Smooth muscle cell (in vitro differentiated cells): Measurements from ENCODE around the gene KCNQ1. TPM values are rescaled to one million over a fixed set of nuclear protein-coding genes. Genes with fewer than 3 reads are reported as not detected.

ENCODE experiments used
- DNase-seq: peaks from one replicate; lab custom pipeline; 2025; ENCODE audit not compliant: unreplicated experiment; lab: John Stamatoyannopoulos, UW
- H2AFZ ChIP-seq: fragments of 200-600 bp; sonication (generic); 2 replicates; pipeline ENCODE4 v1.6.0; 2016; ENCODE audit warnings: antibody characterized with exemption, low read depth, mild to moderate bottlenecking
- H3F3A ChIP-seq: fragments of 200-600 bp; sonication (generic); 2 replicates; pipeline ENCODE4 v1.6.0; 2017; ENCODE audit warnings: antibody characterized with exemption, low read depth
- H3K27ac ChIP-seq: fragments of 200-600 bp; sonication (generic); 2 replicates; pipeline ENCODE4 v1.5.1; 2016; ENCODE audit warnings: low read depth, mild to moderate bottlenecking
- H3K27me3 ChIP-seq: fragments of 200-600 bp; sonication (generic); 2 replicates; pipeline ENCODE4 v1.6.1; 2016; ENCODE audit warnings: low read depth, mild to moderate bottlenecking
- H3K36me3 ChIP-seq: fragments of 200-600 bp; sonication (generic); 2 replicates; pipeline ENCODE4 v1.5.1; 2016; ENCODE audit warnings: low read depth
- H3K4me1 ChIP-seq: fragments of 200-600 bp; sonication (generic); 2 replicates; pipeline ENCODE4 v1.5.1; 2016; ENCODE audit warnings: low read depth
- H3K4me2 ChIP-seq: fragments of 200-600 bp; sonication (generic); 2 replicates; pipeline ENCODE4 v1.6.0; 2016; ENCODE audit warnings: mild to moderate bottlenecking
- H3K4me3 ChIP-seq: fragments of 200-600 bp; sonication (generic); 2 replicates; pipeline ENCODE4 v1.5.1; 2016; ENCODE audit warnings: mild to moderate bottlenecking
- H3K79me2 ChIP-seq: fragments of 200-600 bp; sonication (generic); 2 replicates; pipeline ENCODE4 v1.6.0; 2016; ENCODE audit warnings: low read depth, mild to moderate bottlenecking
- H3K9ac ChIP-seq: fragments of 200-600 bp; sonication (generic); 2 replicates; pipeline ENCODE4 v1.6.0; 2016; ENCODE audit warnings: low read depth
- H3K9me3 ChIP-seq: fragments of 200-600 bp; sonication (generic); replicated peaks from 2 replicates; pipeline ENCODE4 v1.5.1; 2016; ENCODE audit warnings: low read depth
- H4K20me1 ChIP-seq: fragments of 200-600 bp; sonication (generic); 2 replicates; pipeline ENCODE4 v1.6.0; 2016; ENCODE audit warnings: low read depth
- WGBS: methylation state at CpG from one replicate; pipeline ENCODE4 v1.1.7; 2016; ENCODE audit warnings: low lambda C conversion rate; 5-methylcytosine and 5-hydroxymethylcytosine counted together
- polyA plus RNA-seq: library from polyadenylated mRNA; unstranded; fragments of >200 nt; fragmentation: Nextera tagmentation; extraction: Ambion mirVana; gene quantifications from 2 replicates; pipeline ENCODE4 v1.2.1, GENCODE V29; 2016
- total RNA-seq: library from RNA; depleted of rRNA; stranded (reverse); fragments of >200 nt; gene quantifications from 2 replicates; pipeline ENCODE4 v1.2.3, GENCODE V29; 2014
- TF ChIP-seq, protein P1 (sequence below): fragments of 200-600 bp; sonication (generic); IDR thresholded peaks from 2 replicates; pipeline ENCODE4 v1.5.1; 2017; ENCODE audit warnings: borderline replicate concordance, mild to moderate bottlenecking, antibody characterized with exemption; ENCODE audit not compliant: insufficient read depth, poor library complexity, severe bottlenecking

The KCNQ1 gene
- total and polyA plus RNA-seq, 2 experiments from 2014 or later = 1.3 to 2.3 TPM

- 90% methylated on average over 8 of the region's 8 CpGs for WGBS
- DNase-seq = no peak
- H3K4me2 ChIP-seq = no peak overlapping the region
These were observed 213.0 kb downstream of the KCNQ1 start for GRCh38 chr11:2657697-2658284.

GRCh38 chr11:2660357-2660939 is 215.6 kb downstream of the KCNQ1 start:
- Histone ChIP-seq H3K9me3 (peaks cover 22% of the 10 kb centered on the region), H3K9ac (no peak overlapping the region)

More at GRCh38 chr11:2657697-2658284, 213.0 kb downstream of the KCNQ1 start:
- no peak overlapping the region for H3K9ac ChIP-seq
- no peaks in the 10 kb centered on the region for H3K4me1 ChIP-seq
- H3K27ac ChIP-seq = no peak overlapping the region
- H3K79me2 ChIP-seq = no peaks in the 10 kb centered on the region
- H3K36me3 ChIP-seq = peaks cover 32% of the 10 kb centered on the region
- H3K9me3 ChIP-seq = peaks cover 22% of the 10 kb centered on the region
- H3K27me3 ChIP-seq = no peaks in the 10 kb centered on the region
- no peak overlapping the region for H2AFZ ChIP-seq
- H3K4me3 ChIP-seq = no peak overlapping the region
- TF ChIP-seq, protein P1, sequence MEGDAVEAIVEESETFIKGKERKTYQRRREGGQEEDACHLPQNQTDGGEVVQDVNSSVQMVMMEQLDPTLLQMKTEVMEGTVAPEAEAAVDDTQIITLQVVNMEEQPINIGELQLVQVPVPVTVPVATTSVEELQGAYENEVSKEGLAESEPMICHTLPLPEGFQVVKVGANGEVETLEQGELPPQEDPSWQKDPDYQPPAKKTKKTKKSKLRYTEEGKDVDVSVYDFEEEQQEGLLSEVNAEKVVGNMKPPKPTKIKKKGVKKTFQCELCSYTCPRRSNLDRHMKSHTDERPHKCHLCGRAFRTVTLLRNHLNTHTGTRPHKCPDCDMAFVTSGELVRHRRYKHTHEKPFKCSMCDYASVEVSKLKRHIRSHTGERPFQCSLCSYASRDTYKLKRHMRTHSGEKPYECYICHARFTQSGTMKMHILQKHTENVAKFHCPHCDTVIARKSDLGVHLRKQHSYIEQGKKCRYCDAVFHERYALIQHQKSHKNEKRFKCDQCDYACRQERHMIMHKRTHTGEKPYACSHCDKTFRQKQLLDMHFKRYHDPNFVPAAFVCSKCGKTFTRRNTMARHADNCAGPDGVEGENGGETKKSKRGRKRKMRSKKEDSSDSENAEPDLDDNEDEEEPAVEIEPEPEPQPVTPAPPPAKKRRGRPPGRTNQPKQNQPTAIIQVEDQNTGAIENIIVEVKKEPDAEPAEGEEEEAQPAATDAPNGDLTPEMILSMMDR = no peak
- H4K20me1 ChIP-seq = no peaks in the 10 kb centered on the region
- peaks cover 46% of the 10 kb centered on the region for H3F3A ChIP-seq

DNA sequence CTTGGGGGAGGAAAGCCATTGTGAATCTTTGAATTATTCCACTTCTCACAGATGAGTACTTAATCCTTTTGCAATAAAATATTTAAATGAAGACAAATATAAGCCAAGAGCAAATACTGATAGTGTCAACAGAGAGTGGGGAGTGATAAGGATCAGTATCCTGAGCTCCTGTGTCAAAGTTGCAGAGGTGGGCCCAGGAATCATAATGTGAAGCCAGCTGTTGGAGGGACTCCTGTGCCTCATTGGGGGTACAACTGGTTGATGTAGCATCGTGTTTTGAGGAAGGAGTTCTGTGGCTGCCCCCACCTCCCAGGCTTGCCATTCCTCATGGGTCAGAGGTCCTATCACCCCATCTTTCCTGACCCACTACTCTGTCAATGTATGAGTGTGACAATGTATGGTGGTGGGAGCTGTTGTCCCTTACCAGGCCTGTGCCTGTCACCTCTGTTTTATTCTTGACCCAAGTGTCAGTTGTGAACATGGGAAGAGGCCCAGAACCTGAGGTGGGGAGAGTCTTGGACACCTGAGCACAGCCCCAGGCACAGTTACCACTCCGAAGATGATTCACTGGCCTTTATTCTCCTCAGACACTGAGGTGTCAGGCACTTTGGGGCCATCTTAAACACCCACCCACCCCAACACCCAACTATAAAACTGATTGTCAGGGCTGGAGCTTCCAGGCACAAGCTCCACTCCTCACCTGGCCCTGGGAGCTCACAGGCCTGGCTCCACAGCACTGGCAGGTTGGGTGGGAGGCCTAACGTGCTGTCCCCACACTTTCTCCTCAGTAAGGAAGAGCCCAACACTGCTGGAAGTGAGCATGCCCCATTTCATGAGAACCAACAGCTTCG is 216.6 kb downstream of the KCNQ1 start:
- DNase-seq = no peak
- Histone ChIP-seq H3K4me1 (no peaks in the 10 kb centered on the region), H3K4me2 (no peak overlapping the region), H3K4me3 (no peak overlapping the region), H3F3A (peaks cover 32% of the 10 kb centered on the region), H2AFZ (no peak overlapping the region), H3K9me3 (peaks cover 21% of the 10 kb centered on the region), H3K9ac (no peak overlapping the region), H3K79me2 (no peaks in the 10 kb centered on the region), H3K27me3 (no peaks in the 10 kb centered on the region), H3K27ac (no peak overlapping the region), H4K20me1 (peaks cover 22% of the 10 kb centered on the region), H3K36me3 (peaks cover 33% of the 10 kb centered on the region)
- TF ChIP-seq, protein P1 = no peak
- WGBS = 96% methylated on average over 4 of the region's 4 CpGs

More at GRCh38 chr11:2660357-2660939, 215.6 kb downstream of the KCNQ1 start:
- peaks cover 12% of the 10 kb centered on the region for H4K20me1 ChIP-seq
- H3K27me3 ChIP-seq = no peaks in the 10 kb centered on the region
- H3K27ac ChIP-seq = no peak overlapping the region
- H2AFZ ChIP-seq = no peak overlapping the region
- DNase-seq = no peak
- no peaks in the 10 kb centered on the region for H3K4me1 ChIP-seq
- H3F3A ChIP-seq = peaks cover 36% of the 10 kb centered on the region
- H3K36me3 ChIP-seq = peaks cover 33% of the 10 kb centered on the region
- 99% methylated on average over 2 of the region's 2 CpGs for WGBS
- H3K79me2 ChIP-seq = no peaks in the 10 kb centered on the region
- TF ChIP-seq, protein P1 = no peak
- H3K4me2 ChIP-seq = no peak overlapping the region
- no peak overlapping the region for H3K4me3 ChIP-seq
